Endometrium (tissue), 2 donors: Measurements from ENCODE around the gene SHH.

Experiments used
- FAIRE-seq: peaks from 2 replicates; lab custom pipeline; 2012; peaks lifted over from hg19 to GRCh38; lab: Jason Lieb, UNC
- donor health status: control.
- donor health status: control.

Gene SHH

DNA sequence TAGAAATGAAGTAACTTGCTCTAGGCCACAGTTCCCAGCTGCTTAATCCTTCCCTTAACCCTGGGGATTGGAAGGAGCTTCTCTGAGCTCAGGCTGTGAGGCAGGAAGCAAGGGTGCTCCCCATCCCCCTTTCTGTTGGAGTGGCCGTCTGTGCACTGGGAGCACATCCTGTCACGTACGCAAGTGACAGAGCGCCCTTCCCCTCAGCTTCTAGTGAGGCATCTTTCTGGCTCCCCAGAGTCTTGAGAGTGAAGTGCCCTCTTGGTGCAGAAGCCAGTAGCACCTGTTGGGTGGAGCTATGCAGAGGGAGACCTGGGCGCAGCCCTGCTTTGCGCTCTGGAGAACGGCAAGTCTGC is 47.8 kb downstream of the SHH start:
- no peak for FAIRE-seq

DNA sequence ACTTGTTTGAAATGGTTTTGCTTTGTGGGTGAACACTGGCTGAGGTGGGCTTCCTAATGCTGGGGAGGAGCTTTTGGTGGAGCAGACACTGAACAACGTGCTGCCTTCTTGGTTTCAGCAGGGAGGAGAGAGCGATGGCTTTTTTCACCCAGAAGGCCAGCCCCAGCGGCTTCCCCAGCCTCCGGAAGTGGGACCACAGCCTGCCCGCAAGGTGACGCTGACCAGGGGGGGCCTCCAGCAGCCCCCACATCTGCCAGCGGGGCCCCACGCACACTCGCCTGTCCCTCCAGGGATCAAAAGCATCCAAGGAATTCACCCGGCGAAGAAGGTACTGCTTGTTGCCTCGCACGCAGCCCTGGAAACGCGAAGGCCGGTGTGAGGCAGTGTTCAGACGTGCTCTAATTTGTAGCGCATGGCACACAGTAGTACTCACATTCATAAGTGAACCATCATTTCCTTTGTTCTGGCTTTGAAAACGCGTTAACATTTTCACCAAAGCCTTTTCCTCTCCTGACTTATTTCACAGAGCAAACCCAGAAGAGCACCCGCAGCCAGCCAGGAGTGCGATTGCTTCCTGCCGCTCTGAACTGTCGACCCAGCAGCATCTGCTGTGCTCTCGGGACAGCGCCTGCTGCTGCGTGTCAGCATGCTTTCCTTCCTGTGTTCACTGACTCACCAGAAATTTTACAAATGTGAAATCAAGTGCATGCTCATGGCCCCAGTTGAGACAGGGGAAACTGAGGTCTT is 48.4 kb downstream of the SHH start:
- no peak for FAIRE-seq

DNA sequence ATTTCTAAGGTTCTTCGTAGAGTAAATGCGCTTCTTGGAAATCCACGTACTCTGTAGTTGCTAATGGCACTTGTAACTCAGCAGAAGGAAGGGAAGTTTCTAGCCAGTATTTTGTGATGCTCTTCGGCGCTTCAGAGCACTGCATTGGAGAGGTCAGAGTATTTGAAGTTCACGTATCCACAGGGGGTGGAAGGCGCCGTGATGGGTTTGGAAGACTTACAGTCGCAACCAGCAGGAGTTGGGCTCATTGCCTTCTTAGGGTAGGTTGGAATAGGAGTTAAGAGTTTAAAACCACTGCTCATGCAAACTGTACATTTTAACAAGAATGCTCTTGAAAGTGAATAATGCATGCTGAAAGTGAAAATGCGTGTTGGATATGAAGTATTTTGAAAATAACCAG is 49.1 kb downstream of the SHH start:
- FAIRE-seq, result no peak

DNA sequence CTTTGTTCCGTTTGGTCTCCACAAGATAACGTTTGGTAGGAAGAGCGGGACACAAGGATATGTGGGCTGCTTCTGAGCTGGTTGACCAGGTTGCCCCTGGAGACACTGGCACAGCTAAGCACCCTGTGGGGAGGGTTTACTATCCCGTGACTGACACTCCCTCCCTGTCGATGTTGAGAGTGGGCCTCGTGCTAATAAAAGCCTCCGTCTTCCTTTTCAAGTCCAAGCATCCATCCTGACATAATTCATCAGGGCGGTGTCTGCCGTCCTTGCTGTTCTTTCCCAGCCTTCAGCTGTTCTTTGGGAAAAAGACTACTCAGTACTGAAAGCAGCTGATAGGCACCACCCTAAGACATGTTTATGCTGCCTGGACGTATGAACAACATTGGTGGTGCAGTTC is 49.6 kb downstream of the SHH start:
- FAIRE-seq, result no peak

DNA sequence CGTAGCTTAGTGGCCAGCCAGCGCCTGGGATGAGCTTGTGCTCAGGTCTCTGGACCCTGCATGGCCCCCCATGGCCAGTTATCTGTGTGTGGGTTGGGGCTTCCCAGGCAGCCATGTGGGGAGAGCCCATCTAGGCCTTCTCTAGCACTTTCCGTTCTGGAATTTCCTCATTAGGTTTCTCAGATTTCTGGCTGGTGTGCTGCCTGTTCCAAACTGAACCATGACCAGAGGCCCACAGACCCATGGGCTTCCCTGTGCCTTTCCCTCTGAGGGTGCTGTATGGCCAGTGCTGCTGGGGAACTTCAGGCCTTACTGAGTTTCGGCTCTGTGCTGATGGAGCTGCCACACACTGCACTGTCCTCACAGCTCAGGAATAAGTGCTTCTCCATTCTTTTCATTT is 50.2 kb downstream of the SHH start:
- no peak for FAIRE-seq

DNA sequence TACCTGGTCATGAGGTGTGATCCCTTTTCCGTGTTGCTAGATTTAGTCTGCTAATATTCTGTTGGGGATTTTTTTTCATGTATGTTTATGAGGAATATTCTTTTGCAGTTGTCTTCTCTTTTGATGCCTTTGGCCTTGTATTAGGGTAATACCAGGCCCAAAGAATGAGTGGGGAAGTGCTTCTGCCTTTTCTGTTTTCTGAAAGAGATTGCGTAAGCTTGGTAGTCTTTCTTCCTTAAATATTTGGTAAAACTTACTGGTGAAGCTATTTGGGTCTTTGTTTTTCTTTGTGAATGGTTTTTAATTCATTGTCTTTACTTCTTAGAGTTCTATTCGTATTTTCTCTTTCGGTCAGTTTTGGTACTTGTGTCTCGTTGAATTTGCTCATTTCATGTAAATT is 51.1 kb downstream of the SHH start:
- FAIRE-seq, result no peak

DNA sequence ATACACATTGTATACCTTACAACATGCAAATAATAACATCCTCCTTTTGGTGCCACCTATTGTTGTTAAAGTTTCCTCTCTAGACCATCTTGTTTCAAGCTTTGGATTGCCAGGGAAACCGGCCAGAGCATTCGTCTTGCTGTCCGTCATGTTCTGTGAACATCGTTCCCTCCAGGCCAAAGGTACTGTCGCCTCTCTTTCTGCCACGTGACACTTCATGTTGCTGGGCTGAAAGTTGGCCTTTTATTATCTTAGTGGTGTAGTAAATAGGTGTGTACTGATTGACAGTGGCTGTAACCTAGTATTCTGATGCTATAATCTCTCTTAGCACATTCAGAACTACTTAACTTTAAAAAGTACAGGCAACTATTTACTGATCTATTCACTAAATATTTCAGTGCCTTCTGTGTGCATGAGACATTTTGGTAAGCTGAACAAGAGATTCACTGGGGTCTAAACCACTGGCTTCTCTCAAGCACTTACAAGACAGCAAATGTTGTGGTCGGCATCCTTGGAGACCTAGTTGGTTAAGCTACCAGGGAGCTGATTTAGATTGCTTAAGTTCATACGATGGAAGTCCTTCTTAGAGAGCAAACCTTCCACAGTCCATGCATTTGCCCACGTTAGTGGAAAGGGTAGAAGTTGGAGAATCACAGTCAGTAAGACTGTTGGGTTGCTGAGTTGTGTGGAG is 52.4 kb downstream of the SHH start:
- no peak for FAIRE-seq

DNA sequence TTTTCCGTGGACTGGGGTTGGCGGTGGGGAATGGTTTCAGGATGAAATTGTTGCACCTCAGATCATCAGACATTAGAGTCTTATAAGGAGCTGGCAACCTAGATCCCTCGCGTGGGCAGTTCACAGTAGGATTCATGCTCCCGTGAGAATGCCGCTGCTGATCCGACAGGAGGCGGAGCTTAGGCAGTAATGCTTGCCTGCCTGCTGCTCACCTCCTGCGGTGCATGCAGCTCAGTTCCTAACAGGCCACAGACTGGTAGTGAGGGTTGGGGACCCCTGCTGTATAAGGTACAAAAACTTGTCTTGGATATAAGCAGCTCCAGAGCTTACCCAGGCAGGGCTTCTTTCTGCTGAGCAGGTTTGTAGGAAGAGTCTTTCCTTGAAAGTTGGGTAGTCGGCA is 53.9 kb downstream of the SHH start:
- FAIRE-seq, result no peak

DNA sequence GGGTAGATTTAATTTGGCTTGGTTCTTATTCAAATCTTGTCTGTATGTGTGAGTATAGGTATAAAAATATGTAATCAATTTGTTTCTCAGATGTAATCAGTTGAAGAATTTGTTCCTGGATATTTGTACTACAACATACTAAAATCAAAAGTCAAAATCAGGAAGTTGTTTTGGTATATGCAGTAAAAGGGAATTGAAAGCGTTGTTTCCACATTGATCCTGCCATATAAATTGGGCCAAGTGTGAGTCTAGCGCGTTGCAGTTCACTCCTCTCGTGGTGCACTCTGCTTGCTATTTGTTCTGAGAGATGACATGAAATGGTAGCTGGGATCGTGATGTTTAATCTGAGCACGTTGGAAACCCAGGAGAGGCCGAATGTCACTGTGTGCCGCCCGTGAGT is 55.9 kb downstream of the SHH start:
- FAIRE-seq, result no peak

DNA sequence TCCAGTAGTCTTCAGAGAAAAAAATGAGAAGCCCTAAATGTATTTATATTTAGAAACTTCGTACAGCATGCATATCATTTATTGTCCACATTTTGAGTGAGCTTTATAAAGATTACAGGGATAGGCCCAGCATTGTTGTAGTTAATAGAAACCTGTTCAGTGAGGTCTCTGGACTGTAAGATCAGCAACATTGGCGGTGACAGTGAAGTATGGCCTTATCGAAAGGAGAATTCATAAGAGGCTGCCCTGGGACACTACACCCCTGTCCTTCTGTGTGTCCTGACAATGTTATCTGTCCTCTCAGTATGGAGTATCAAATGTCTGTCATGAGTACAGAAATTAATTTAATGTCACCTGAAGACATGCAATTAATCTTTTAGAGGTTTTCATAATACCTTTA is 57.2 kb downstream of the SHH start:
- no peak for FAIRE-seq

DNA sequence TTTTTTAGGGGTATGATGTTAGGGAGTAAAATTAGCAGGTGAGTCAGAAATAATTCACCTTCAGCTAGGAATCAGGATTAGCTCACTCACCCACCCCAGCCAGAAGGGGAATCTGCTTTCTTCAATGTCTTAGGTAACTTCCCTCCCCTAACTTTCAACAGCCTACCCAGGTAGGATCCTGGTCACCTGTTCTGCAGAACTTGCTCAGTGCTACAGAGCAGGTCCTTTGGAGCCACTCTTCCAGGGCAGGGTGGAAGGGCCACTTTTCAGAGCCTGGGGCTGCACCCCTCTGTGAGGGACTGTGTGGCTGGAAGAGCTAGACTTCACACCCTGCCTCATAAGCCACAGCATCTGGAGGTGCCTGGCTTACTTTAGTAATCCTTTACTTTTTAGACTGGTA is 58.1 kb downstream of the SHH start:
- no peak for FAIRE-seq

DNA sequence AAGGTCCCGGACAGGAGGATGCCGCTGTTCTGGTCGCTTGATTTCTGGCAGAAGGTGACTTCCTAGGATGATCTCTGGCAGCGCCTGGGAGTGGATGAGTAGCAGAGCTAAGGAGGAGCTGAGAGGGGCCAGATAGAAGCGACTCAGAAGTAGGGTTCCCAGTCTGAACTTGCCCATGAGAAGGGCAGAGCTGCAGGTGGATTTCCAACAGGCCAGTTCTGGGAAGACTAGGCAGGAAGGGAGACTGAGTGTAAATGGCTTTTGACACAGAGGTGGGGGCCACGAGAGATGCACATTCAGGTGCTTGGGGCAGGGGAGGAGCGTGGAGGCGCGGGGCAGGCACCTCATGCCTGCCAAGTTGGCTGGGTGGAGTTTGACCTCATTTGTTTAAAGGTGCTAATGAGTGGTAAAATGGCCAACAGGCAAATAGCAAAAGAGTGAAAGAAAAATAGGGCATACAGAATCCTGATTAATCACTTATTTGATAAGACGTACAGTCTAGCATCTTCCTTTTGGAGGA is 58.8 kb downstream of the SHH start:
- FAIRE-seq, result no peak

DNA sequence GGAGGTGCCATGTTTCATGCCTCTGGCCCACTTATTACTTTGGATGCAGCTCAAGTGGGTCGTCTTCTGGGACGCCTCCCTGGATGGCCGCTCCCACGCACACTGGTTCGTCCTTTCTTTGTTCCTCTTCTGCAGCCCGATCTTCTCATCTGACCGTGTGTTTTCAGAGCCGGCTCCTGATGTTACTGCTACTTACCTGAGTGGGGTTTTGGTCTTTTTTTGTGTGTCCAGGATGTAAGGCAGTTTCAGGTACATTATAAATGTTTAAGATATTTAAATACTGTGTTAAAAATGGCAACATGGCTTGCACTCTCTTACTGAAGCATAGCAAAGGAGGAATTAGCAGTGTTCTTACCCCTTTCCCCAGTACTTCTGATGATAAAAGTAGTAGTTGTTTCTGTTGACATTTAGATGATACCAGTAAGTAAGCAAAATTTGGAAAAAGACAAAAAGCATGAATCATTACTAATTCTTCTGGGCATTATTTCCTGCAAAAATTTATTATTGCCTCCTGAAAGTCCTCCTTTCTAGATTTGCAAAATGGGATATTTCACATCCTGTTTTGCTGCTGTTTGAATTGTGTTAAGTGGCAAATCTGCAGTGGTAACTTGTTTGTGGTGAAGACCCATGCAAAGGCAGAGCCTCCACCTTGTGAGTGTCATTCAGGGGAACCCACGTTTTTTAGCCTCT is 59.4 kb downstream of the SHH start:
- FAIRE-seq, result no peak

DNA sequence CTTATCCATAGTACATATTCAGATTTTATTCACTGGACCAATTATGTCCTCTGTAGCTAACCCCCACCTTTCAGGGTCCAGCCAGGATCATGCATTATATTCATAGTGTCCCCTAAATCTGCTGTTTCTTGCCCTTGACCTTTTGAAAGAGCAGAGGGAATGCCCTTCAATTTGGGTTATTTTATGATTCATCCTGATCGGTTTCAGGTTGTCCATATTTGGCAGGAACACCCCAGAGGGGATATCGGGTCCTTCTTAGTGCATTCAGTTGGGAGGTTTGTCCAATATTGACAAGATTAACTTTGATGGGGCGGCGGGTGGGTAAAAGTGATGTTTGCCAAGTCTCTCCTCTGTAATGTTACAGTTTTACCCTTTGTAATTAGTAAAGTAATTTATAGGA is 60.9 kb downstream of the SHH start:
- no peak for FAIRE-seq

DNA sequence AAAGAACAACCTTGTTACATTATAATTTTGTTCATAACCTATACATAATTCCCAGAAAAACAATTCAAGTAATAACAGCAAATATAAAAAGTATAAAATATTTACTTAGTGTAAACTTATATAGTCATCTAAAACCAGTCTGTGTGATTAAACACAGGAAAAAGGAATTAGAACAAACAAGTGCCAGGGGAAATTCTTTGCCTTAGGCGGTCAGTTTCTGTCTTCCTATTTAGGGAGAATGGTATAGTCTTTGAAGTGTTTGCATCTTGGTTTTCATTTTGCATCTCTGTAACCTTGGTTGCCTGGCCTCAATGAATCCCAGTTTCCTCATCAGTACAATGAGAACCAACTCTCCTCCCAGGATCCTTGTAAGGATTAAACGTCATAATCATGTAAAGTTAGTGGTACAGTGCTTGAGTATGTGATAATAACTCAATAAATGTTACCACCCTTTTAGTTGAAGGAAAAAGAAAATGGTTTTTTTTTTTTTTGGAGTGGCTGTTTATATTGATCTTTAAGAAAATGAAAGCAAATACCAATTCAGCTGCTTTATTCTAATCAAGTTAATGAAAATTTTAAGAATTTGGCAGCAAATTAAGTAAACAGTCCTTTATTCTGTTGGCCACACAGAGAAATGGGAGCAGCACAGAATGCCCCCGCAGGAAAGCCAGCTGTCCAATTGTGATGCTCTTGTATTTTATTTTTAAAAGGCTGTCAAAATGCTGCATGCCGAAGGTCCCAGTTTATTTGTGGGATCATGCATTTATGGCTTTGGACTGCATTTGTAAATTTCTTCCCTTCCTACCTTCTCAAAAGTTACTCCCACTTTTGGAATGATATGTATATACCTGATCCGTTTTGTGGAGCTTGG is 61.8 kb downstream of the SHH start:
- FAIRE-seq, result no peak
